ENCODE measurements around the gene RUNX1. TPM values are rescaled to one million over a fixed set of nuclear protein-coding genes. Genes with fewer than 3 reads are reported as not detected.

The RUNX1 gene
- total RNA-seq, 3 donors from 2014 or later, result 24.8 to 165 (median 127) TPM

GRCh38 chr21:35024513-35024912, 24.6 kb downstream of the RUNX1 start:
- no peaks in the 10 kb centered on the region for H3K36me3 ChIP-seq
- H3K27ac ChIP-seq, result no peak overlapping the region
- H3K4me3 ChIP-seq, result no peak overlapping the region
- DNase-seq (ENCODE audit: low spot score in 2 of 2), result no peak
- no peak for TF ChIP-seq POLR2A (IDR thresholded peaks at IDR 0.05)
- TF ChIP-seq CTCF (IDR thresholded peaks at IDR 0.05), result no peak
- TF ChIP-seq POLR2AphosphoS5 (IDR thresholded peaks at IDR 0.05), result no peak
- no peaks in the 10 kb centered on the region for H3K27me3 ChIP-seq
- no peaks in the 10 kb centered on the region for H3K4me1 ChIP-seq
- no peaks in the 10 kb centered on the region for H3K9me3 ChIP-seq
- intact Hi-C loops (cut with DNase I; ENCODE audit: low total_unique reads), result no loop called here

GRCh38 chr21:35024071-35024420, 25.1 kb downstream of the RUNX1 start:
- DNase-seq (ENCODE audit: low spot score in 2 of 2), result no peak
- Histone ChIP-seq H3K36me3 (no peaks in the 10 kb centered on the region), H3K4me3 (no peak overlapping the region), H3K27ac (no peak overlapping the region), H3K9me3 (no peaks in the 10 kb centered on the region), H3K4me1 (no peaks in the 10 kb centered on the region), H3K27me3 (no peaks in the 10 kb centered on the region)
- intact Hi-C loops (cut with DNase I; ENCODE audit: low total_unique reads), result no loop called here
- TF ChIP-seq CTCF (IDR thresholded peaks at IDR 0.05) (no peak), POLR2A (IDR thresholded peaks at IDR 0.05) (no peak), POLR2AphosphoS5 (IDR thresholded peaks at IDR 0.05) (no peak)

- no peak for DNase-seq (ENCODE audit: low spot score in 2 of 2)
- Histone ChIP-seq H3K36me3 (no peaks in the 10 kb centered on the region), H3K4me1 (no peaks in the 10 kb centered on the region), H3K27me3 (no peaks in the 10 kb centered on the region), H3K4me3 (no peak overlapping the region), H3K9me3 (no peaks in the 10 kb centered on the region), H3K27ac (no peak overlapping the region)
- TF ChIP-seq POLR2AphosphoS5 (IDR thresholded peaks at IDR 0.05) (no peak), POLR2A (IDR thresholded peaks at IDR 0.05) (no peak), CTCF (IDR thresholded peaks at IDR 0.05) (no peak)
- intact Hi-C loops (cut with DNase I; ENCODE audit: low total_unique reads), result no loop called here
Measured at GRCh38 chr21:35023396-35024070, 25.6 kb downstream of the RUNX1 start.

- Histone ChIP-seq H3K36me3 (no peaks in the 10 kb centered on the region), H3K27ac (no peak overlapping the region), H3K27me3 (no peaks in the 10 kb centered on the region), H3K4me3 (no peak overlapping the region), H3K4me1 (no peaks in the 10 kb centered on the region), H3K9me3 (no peaks in the 10 kb centered on the region)
- intact Hi-C loops (cut with DNase I; ENCODE audit: low total_unique reads), result no loop called here
- DNase-seq (ENCODE audit: low spot score in 2 of 2), result no peak
- no peak for TF ChIP-seq POLR2A (IDR thresholded peaks at IDR 0.05)
Measured at GRCh38 chr21:35021546-35021945, 27.6 kb downstream of the RUNX1 start.

GRCh38 chr21:35020902-35021301, 28.2 kb downstream of the RUNX1 start:
- TF ChIP-seq POLR2A (IDR thresholded peaks at IDR 0.05) (no peak), POLR2AphosphoS5 (IDR thresholded peaks at IDR 0.05) (no peak), CTCF (IDR thresholded peaks at IDR 0.05) (no peak)
- H3K27me3 ChIP-seq, result no peaks in the 10 kb centered on the region
- intact Hi-C loops (cut with DNase I; ENCODE audit: low total_unique reads), result no loop called here
- no peak for DNase-seq (ENCODE audit: low spot score in 2 of 2)
- no peaks in the 10 kb centered on the region for H3K9me3 ChIP-seq
- H3K4me3 ChIP-seq, result no peak overlapping the region
- no peaks in the 10 kb centered on the region for H3K36me3 ChIP-seq
- H3K4me1 ChIP-seq, result no peaks in the 10 kb centered on the region
- no peak overlapping the region for H3K27ac ChIP-seq

GRCh38 chr21:35020436-35020835, 28.7 kb downstream of the RUNX1 start:
- intact Hi-C loops (cut with DNase I; ENCODE audit: low total_unique reads), result no loop called here
- TF ChIP-seq POLR2A (IDR thresholded peaks at IDR 0.05) (no peak), CTCF (IDR thresholded peaks at IDR 0.05) (no peak)
- no peaks in the 10 kb centered on the region for H3K36me3 ChIP-seq
- no peaks in the 10 kb centered on the region for H3K4me1 ChIP-seq
- H3K4me3 ChIP-seq, result no peak overlapping the region
- no peaks in the 10 kb centered on the region for H3K9me3 ChIP-seq
- no peak for DNase-seq (ENCODE audit: low spot score in 2 of 2)
- no peaks in the 10 kb centered on the region for H3K27me3 ChIP-seq
- H3K27ac ChIP-seq, result no peak overlapping the region
